Measurements from ENCODE around the gene SLC6A18. TPM values are rescaled to one million over a fixed set of nuclear protein-coding genes. Genes with fewer than 3 reads are reported as not detected.

The SLC6A18 gene
- total and polyA plus RNA-seq, 9 of the 15 experiments (the other 6 are each of a cell fraction or from before 2014, with no cell fraction given): not detected

GRCh38 chr5:1207555-1207954 lies 17.6 kb upstream of the SLC6A18 start (continued):
- TF ChIP-seq PKNOX1 (IDR thresholded peaks at IDR 0.05): peak; percentile 11; the same call in 1 of the 2 replicates
- TF ChIP-seq CHD7 (IDR thresholded peaks at IDR 0.05; ENCODE audit: low read depth, low read length): no peak
- no peak for TF ChIP-seq ZBTB17 (CRISPR knock-in tag; IDR thresholded peaks at IDR 0.05)
- no peak for TF ChIP-seq NFIC (IDR thresholded peaks at IDR 0.05)
- TF ChIP-seq ZBTB40 (IDR thresholded peaks at IDR 0.05): no peak
- TF ChIP-seq ZBTB40 (CRISPR knock-in tag; IDR thresholded peaks at IDR 0.05): no peak
- TF ChIP-seq SNIP1 (IDR thresholded peaks at IDR 0.05; ENCODE audit: low read depth): no peak
- TF ChIP-seq TARDBP (IDR thresholded peaks at IDR 0.05): no peak

Measured in K562 (cell line).